Heart right ventricle (tissue), 16 donors: ENCODE measurements around the gene TRPM3. TPM values are rescaled to one million over a fixed set of nuclear protein-coding genes. Genes with fewer than 3 reads are reported as not detected.

Experiments used
- ATAC-seq, 8 donors: fragments of 200-7000 bp; cut with Tn5 transposase; one replicate each; pipeline ENCODE4 v1.9.1; 2020; ENCODE audit warnings: mild to moderate bottlenecking in 8 of 8, moderate library complexity in 8 of 8, moderate number of reproducible peaks in 1 of 8
- DNase-seq, 2 donors: peaks; one replicate each; pipeline ENCODE4 v3.0.0-alpha.2; 2020
- H3K27ac ChIP-seq, 10 donors: fragments of 200-600 bp; sonication (generic) in 2 of 10; one replicate each; pipeline versions ENCODE4 v1.5.0 to v1.8.0; 2020 to 2022; ENCODE audit warnings: mild to moderate bottlenecking in 3 of 10
- H3K27me3 ChIP-seq, 7 donors: fragments of 200-600 bp; one replicate each; pipeline ENCODE4 v1.8.0; 2021 to 2022; ENCODE audit warnings: mild to moderate bottlenecking in 2 of 7
- H3K36me3 ChIP-seq, 9 donors: fragments of 200-600 bp; sonication (generic) in 1 of 9; one replicate each; pipeline versions ENCODE4 v1.5.0 to v1.8.0; 2020 to 2022; ENCODE audit warnings: mild to moderate bottlenecking in 2 of 9
- H3K4me1 ChIP-seq, 9 donors: fragments of 200-600 bp; sonication (generic) in 1 of 9; one replicate each; pipeline versions ENCODE4 v1.5.0 to v1.8.0; 2020 to 2022; ENCODE audit warnings: mild to moderate bottlenecking in 4 of 9
- H3K4me3 ChIP-seq, 10 donors: fragments of 200-600 bp; sonication (generic) in 2 of 10; one replicate each; pipeline versions ENCODE4 v1.5.0 to v1.8.0; 2020 to 2022; ENCODE audit warnings: mild to moderate bottlenecking in 7 of 10, moderate library complexity in 2 of 10
- H3K9me3 ChIP-seq, 11 donors: fragments of 200-600 bp in 10 of 11; sonication (generic) in 2 of 11; one replicate each; pipeline versions ENCODE4 v1.5.0 to v1.8.0; 2013 to 2022; ENCODE audit warnings: mild to moderate bottlenecking in 2 of 11, control low read depth in 1 of 11, moderate library complexity in 1 of 11
- WGBS, 2 donors: extraction: QIAGEN DNeasy Blood & Tissue Kit; methylation state at CpG; one replicate each; pipeline ENCODE4 v1.1.7; 2013; ENCODE audit warnings: inconsistent platforms in 1 of 2; 5-methylcytosine and 5-hydroxymethylcytosine counted together
- intact Hi-C, 10 donors: fragments of 100-400 bp; cut with DNase I; formaldehyde crosslinking; loops; one replicate each; pipeline versions ENCODE4 v1.11.1 to v1.14.2; 2022
- polyA plus RNA-seq, 2 donors: library from polyadenylated mRNA; stranded (reverse); fragments of 200-250 nt; gene quantifications; one replicate each; pipeline ENCODE4 v1.2.3, GENCODE V29; 2013
- total RNA-seq, 10 donors: library from RNA; stranded (reverse); fragmentation: NEBNext Ultra II Directional in 3 of 10; extraction: Animal tissue kit (Norgen Biotek cat#: 25700) in 3 of 10; gene quantifications; one replicate each; pipeline versions ENCODE4 v1.2.1 to v1.2.4, GENCODE V29; 2021 to 2023
- TF ChIP-seq, protein P1 (sequence below), 9 donors: fragments of 200-600 bp; sonication (generic) in 2 of 9; IDR thresholded peaks; one replicate each; pipeline versions ENCODE4 v1.5.0 to v1.8.0; 2021 to 2022; ENCODE audit warnings: antibody characterized with exemption in 9 of 9, mild to moderate bottlenecking in 5 of 9, moderate library complexity in 1 of 9
- donor health status: Arrhythmogenic right ventricular cardiomyopathy.
- donor health status: ischemic (EF 13 %, LVEDD 7.1; RV severe dilation, severe dysfunction).
- donor health status: healthy with polysubstance abuse.
- donor health status: DM: no; HTN: yes; CAD: no.
- donor health status: DM: no; HTN: no; CAD: no.
- donor health status: ischemic (EF 25% LVEDD 6.9; RV normal size, moderate dysfunction).
- donor health status: ischemic (EF 25% LVEDD 5.7; RV mildly dilated, moderate dysfunction).
- donor health status: healthy.
- donor health status: DM: yes; HTN: yes; CAD: no.
- donor health status: Ischemic cardiomyopathy.
- donor health status: ischemic (EF 35%, LVEDD 5.7; RV mildly dilated, moderate dysfunction).
- donor health status: nonischemic (EF 11% LVEDD 7.7; RV severe dilation, severe dysfunction).
- donor health status: DM: yes; HTN: yes; CAD: no.
- donor health status: PGD.
- donor health status: ischemic (EF 29% LVEDD 5.4; RV normal size, mild dysfunction).
- donor health status: nonischemic (EF 23%, LVEDD 6.1; RV moderate dilation, normal function).

Gene TRPM3
- total and polyA plus RNA-seq, 12 donors = 0.05 to 1.3 (median 0.16) TPM; not detected in 1

DNA sequence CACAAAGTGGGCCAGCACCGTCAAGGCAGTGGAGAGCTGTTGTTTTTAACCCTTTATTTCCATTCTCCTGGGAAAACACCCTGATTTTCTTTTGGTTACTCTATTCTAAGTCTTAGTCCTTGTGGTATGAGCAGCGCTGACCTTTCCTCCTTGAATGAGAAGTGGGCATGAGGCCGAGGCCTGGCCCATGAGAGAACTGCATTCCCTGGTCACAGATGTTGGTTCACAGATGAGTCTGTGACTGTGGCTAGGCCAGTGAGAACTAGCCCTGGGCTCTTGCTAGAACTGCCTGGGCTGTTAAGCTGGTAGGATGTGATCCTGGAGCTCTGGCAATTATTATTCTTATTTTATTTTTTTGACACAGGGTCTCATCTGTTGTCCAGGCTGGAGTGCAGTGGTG lies 635.3 kb downstream of the TRPM3 start:
- peak in 1 of 2 donors; percentile 29 for DNase-seq
- ATAC-seq = peak in 6 of 8 donors; percentile 34 to 68 (median 49)
- no peaks in the 10 kb centered on the region for H3K36me3 ChIP-seq
- H3K4me3 ChIP-seq = no peak overlapping the region
- H3K9me3 ChIP-seq = no peaks in the 10 kb centered on the region
- no peaks in the 10 kb centered on the region for H3K27me3 ChIP-seq
- intact Hi-C loops = loop anchor here in 6 of 10 donors (5.0 to 10.0 kb wide), 5 partner anchors 101 to 231 kb away; partner anchors contain the start of gene SMC5 (in 1 of the 6)
- H3K4me1 ChIP-seq = peaks cover 8 to 72% (median 55%) of the 10 kb centered on the region in 9 donors
- TF ChIP-seq, protein P1, sequence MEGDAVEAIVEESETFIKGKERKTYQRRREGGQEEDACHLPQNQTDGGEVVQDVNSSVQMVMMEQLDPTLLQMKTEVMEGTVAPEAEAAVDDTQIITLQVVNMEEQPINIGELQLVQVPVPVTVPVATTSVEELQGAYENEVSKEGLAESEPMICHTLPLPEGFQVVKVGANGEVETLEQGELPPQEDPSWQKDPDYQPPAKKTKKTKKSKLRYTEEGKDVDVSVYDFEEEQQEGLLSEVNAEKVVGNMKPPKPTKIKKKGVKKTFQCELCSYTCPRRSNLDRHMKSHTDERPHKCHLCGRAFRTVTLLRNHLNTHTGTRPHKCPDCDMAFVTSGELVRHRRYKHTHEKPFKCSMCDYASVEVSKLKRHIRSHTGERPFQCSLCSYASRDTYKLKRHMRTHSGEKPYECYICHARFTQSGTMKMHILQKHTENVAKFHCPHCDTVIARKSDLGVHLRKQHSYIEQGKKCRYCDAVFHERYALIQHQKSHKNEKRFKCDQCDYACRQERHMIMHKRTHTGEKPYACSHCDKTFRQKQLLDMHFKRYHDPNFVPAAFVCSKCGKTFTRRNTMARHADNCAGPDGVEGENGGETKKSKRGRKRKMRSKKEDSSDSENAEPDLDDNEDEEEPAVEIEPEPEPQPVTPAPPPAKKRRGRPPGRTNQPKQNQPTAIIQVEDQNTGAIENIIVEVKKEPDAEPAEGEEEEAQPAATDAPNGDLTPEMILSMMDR (IDR thresholded peaks at IDR 0.05) = no peak
- peak overlapping the region in 7 of 10 donors; percentile 57 to 80 (median 74) for H3K27ac ChIP-seq
- WGBS, 2 donors = 47 to 52% methylated on average over 3 of the region's 3 CpGs

DNA sequence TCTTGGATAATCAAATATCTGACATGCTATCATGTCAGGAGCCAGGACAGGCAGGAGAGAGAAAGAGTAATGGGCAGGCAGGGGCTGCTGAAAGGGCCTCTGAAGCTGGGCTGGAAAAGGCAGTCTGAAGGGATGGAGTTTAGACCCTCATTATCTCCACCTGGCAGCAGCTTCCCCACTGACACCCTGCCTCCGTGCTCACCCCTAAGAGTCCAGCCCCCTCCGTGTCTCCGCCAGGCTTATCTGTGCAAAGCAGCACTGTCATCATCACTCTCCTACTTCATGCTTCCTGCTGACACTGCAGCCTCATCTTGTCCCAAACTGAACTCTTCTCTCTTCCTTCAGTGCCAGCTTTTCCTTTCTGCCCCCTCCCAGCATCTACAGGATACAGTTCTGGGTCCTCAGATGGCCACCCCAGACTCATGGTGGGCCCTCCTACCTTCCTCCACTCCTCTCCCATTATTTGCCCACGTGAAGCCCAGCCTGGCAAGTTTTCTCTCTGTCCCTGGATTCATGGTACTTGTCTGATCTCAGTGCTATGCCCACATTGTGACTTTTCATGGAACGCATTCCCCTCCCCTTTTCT lies 636.1 kb downstream of the TRPM3 start:
- H3K9me3 ChIP-seq = no peaks in the 10 kb centered on the region
- ATAC-seq (peak; percentile 48 to 71 (median 59)), DNase-seq (peak; percentile 31 to 48)
- 29 to 35% methylated on average over 5 of the region's 5 CpGs for whole genome bisulfite sequencing, 2 donors
- no peaks in the 10 kb centered on the region for H3K27me3 ChIP-seq
- no peak overlapping the region for H3K4me3 ChIP-seq
- intact Hi-C loops = loop anchor here in 6 of 10 donors (2.0 to 10.0 kb wide), 7 partner anchors 102 to 231 kb away; partner anchors contain the start of gene SMC5 (in 1 of the 6)
- H3K4me1 ChIP-seq = peaks cover 10 to 73% (median 62%) of the 10 kb centered on the region in 9 donors
- peak overlapping the region; percentile 26 to 80 (median 68) for H3K27ac ChIP-seq
- TF ChIP-seq, protein P1 (IDR thresholded peaks at IDR 0.05) = no peak
- no peaks in the 10 kb centered on the region for H3K36me3 ChIP-seq

DNA sequence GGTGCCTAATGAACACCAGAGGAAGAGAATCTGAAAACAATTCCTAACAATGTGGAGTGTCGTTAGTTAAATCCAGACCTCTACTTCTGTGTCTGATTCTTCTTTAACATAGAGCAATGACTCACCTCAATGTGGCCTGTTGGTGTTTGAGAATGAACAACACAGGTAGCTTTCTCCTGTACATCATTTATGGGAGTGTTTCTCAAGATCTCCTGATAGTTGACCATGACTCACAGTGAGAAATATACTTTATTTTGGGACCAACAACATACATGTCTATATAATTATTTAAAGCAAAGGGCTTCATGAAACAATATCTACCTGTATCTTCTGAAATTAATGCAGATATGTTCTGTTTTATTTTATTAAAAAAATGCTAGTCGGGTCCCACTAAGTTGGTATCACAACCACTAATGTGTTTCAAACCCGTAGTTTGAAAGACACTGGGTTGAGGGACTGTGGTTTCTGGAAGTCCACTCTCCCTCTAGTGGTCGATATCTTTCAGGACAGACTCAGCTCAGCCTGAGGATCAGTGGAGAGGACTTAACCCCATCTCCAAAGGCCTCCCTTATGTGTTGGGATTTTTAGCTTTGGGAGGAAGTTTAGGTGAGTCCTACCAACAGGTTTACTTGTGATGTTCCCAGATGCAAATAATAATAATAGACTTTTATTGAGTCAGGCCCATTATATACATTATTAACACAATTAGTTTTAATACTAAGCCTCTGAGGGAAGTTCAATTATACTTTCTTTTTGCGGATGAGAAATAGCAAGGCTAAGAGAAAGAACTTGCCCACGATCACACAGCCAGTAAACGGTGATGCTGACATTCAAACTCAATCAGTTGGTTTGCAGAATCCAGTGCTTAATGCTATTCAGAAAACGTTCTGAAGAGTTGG lies 636.9 kb downstream of the TRPM3 start:
- TF ChIP-seq, protein P1 (IDR thresholded peaks at IDR 0.05) = peak; percentile 56 to 87 (median 82)
- H3K4me3 ChIP-seq = no peak overlapping the region
- ATAC-seq (peak; percentile 57 to 86 (median 78)), DNase-seq (peak in 1 of 2 donors; percentile 67)
- no peaks in the 10 kb centered on the region for H3K36me3 ChIP-seq
- H3K9me3 ChIP-seq = no peaks in the 10 kb centered on the region
- intact Hi-C loops = loop anchor here in 8 of 10 donors (1.0 to 10.0 kb wide), 12 partner anchors 47 to 230 kb away; partner anchors contain the start of genes KLF9 (in 1 of the 8) and SMC5 (in 1 of the 8)
- H3K27ac ChIP-seq = peak overlapping the region; percentile 26 to 80 (median 68)
- no peaks in the 10 kb centered on the region for H3K27me3 ChIP-seq
- H3K4me1 ChIP-seq = peaks cover 19 to 82% (median 71%) of the 10 kb centered on the region in 9 donors
- WGBS, 2 donors = 41 to 43% methylated on average over 8 of the region's 8 CpGs

DNA sequence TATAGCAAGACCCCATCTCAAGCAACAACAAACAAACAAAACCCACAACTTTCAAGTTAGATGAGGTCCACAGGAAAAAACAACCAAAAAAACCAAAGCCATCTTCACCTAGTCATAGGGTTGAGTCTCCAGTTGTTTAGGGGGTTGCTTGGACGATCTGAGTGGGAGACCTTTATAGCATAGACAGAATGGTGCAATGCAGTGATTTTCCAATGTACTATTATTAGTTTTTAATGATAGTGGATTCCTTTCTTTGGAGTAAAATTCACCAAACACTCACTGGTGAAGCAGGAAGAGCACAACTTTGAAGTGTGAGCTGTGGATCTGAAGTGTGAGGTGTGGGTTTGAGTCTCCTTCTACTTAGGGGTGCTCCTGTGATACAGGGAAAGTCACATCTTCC lies 640.0 kb downstream of the TRPM3 start:
- no peak for DNase-seq
- TF ChIP-seq, protein P1 (IDR thresholded peaks at IDR 0.05) = no peak
- Histone ChIP-seq H3K27ac (peak overlapping the region; percentile 76 to 94 (median 90)), H3K4me3 (no peak overlapping the region), H3K9me3 (no peaks in the 10 kb centered on the region), H3K36me3 (no peaks in the 10 kb centered on the region), H3K27me3 (no peaks in the 10 kb centered on the region), H3K4me1 (peaks cover 24 to 87% (median 69%) of the 10 kb centered on the region in 9 donors)
- ATAC-seq = no peak
- WGBS, 2 donors = 79 to 91% methylated on average over 1 of the region's 1 CpG
- intact Hi-C loops = loop anchor here in 8 of 10 donors (2.0 to 10.0 kb wide), 10 partner anchors 44 to 227 kb away; partner anchors contain the start of genes KLF9 (in 1 of the 8) and SMC5 (in 1 of the 8)
